HG03571 (cell line): ENCODE data around the gene HTT.
"Not testable (repeated sequence)": the region's sequence is repeated elsewhere in the genome, so short reads cannot be mapped to it uniquely, and the experiment has no call there.

Source experiments
- ATAC-seq: cut with Tn5 transposase; IDR thresholded peaks from one replicate; pipeline ENCODE4 v1.9.1; 2021; ENCODE audit not compliant: unreplicated experiment

Gene HTT

DNA sequence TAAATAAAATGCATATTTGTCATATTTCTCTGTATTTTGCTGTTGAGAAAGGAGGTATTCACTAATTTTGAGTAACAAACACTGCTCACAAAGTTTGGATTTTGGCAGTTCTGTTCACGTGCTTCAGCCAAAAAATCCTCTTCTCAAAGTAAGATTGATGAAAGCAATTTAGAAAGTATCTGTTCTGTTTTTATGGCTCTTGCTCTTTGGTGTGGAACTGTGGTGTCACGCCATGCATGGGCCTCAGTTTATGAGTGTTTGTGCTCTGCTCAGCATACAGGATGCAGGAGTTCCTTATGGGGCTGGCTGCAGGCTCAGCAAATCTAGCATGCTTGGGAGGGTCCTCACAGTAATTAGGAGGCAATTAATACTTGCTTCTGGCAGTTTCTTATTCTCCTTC, 3.3 kb downstream of the HTT start:
- ATAC-seq = no peak

DNA sequence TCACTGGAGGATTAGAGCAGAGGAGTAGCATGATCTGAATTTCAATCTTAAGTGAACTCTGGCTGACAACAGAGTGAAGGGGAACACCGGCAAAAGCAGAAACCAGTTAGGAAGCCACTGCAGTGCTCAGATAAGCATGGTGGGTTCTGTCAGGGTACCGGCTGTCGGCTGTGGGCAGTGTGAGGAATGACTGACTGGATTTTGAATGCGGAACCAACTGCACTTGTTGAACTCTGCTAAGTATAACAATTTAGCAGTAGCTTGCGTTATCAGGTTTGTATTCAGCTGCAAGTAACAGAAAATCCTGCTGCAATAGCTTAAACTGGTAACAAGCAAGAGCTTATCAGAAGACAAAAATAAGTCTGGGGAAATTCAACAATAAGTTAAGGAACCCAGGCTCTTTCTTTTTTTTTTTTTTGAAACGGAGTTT, 5.2 kb downstream of the HTT start:
- ATAC-seq = no peak

DNA sequence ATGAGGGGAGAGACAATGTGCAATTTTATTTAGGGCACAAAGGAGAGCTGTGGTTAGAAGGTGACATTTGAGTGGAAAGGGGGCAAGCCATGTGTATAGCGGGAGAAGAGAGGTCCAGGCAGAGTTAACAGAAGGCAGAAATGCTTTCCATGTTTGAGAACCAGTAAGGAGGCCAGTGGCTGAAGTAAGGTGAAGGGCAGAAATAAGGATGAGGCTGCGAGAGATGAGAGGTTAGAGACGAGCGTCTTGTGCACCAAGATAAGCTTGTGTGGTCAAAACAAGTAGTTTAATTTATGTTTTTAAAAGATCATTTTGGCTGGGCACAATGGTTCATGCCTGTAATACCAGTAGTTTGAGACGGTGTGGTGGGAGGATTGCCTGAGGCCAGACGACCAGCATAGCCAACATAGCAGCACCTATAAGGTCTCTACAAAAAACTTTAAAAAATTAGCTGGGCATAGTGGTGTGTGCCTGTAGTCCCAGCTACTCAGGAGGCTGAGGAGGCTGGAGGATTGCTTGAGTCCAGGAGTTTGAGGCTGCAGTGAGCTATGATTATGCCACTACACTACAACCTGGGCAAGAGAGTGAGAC, 8.5 kb downstream of the HTT start:
- ATAC-seq = no peak

DNA sequence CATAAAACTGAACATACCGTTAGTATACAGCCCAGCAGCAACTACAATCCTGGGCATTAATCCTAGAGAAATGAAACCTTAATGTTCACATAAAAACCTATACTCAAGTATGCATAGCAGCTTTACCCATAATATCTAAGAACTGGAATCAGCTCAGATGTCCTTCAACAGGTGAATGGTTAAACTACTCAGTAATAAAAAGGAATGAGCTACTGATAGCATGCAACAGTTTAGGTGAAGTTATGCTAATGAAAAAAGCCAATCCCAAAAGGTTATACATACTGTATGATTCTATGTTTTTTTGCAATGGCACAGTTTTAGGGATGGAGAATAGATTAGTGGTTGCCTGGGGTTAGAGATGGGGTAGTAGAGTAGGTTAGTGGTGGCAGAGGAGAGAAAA, 9.3 kb downstream of the HTT start:
- ATAC-seq = no peak

DNA sequence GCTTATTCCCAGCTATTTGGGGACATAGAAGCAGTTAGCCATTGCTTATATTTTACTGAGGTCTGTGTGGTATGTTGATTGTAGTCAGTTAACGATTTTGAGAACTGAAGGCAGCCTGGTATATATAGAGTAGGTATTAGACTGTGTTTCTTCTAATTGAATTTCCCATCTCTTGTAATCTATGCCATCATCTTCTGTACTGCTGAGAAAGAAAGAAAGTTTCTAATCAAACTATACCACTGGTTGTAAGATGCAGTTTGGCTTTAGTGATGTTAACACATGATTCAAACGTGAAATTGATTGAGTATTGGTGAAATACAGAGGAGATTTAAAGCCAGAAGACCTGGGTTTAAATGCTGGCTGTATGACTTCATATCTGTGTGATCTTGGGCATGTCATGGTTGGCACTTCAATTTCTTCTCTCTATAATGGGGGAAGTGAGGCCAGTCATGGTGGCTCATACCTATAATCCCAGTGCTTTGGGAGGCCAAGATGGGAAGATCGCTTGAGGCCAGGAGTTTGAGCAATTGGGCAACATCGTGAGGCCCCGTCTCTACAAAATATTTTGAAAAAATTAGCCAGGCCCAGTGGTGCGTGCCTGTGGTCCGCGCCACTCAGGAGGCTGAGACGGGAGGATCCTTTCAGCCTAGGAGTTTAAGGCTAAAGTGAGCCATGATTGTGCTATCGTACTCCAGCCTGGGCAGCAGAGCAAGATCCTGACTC, 11.6 kb downstream of the HTT start:
- ATAC-seq = no peak

- no peak for ATAC-seq
Observed at GRCh38 chr4:3087115-3087797, 12.8 kb downstream of the HTT start.

GRCh38 chr4:3091464-3091863, 17.0 kb downstream of the HTT start:
- no peak for ATAC-seq

DNA sequence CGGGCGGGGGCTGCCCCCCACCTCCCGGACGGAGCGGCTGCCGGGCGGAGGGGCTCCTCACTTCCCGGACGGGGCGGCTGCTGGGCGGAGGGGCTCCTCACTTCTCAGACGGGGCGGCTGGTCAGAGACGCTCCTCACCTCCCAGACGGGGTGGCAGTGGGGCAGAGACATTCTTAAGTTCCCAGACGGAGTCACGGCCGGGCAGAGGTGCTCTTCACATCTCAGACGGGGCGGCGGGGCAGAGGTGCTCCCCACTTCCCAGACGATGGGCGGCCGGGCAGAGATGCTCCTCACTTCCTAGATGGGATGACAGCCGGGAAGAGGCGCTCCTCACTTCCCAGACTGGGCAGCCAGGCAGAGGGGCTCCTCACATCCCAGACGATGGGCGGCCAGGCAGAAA, 20.2 kb downstream of the HTT start:
- ATAC-seq = not testable (repeated sequence)

DNA sequence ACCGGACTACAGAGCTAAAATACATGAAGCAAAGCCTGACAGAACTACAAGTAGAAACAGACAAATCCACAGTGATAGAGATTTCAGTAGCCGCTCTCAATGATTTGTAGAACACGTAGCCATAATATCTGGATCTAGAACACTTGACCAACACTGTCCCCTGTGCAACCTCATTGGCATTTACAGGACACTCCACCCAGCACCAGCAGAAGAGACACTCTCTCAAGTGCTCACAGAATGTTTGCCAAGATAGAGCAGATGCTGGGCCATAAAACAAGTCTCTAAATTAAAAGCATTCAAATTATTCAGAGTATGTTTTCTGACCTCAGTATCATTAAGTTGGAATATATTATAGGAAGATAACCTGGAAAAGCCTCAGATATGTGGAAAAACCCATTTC, 21.7 kb downstream of the HTT start:
- ATAC-seq = no peak

GRCh38 chr4:3098346-3098745, 23.9 kb downstream of the HTT start:
- ATAC-seq = no peak

DNA sequence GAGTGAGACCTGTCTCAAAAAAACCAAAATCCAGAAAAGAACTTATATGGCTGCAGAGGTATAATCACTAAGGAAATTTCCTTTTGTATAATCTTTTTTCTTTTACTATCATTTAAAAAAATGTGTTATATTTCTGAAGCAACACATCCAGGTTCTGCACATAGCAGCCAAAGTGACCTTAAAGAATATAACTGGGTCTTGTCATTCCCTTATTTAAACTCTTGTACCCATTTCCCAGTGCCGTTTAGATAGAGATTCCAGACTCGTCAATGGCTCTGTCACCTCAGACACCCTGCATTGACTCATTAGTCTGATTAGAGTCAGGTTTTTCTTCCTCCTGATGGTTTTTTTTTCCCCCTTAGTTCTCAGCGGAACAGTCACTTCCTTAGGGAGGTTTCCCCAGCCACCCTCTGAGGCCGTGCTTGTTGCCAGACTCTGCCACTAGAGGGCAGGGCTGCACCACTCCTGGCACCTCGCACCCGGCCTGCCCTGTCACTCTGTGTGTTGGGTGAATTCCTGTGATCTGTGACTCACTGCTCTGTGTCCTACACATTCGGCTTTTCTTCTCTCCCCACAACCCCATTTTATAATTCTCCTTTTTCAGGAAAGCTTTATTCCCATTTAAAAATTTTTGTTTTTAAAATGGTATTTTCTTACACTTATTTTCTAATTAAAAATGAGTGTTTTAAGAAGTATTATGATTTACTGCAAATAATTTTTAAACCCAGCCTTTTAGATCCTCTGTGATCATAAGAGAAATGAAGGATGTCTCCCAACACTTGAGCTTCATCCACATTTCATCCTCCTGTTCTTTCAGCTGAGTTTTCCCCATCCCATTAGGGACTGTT, 32.1 kb downstream of the HTT start:
- ATAC-seq = peak; percentile 91

DNA sequence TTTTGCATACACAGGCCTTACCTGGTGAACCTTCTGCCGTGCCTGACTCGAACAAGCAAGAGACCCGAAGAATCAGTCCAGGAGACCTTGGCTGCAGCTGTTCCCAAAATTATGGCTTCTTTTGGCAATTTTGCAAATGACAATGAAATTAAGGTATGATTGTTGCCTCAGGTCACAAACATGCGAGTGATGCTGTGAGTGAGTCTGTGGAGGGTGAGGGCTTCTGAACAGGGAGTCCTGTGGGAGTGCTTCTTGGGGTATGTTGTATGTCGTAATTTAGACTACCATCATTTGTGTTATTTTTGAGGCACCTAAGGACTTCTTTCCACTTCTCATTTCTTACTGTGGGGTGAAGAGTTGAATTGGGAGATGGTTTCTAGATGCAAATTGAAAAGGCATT, 32.8 kb downstream of the HTT start:
- ATAC-seq = no peak

- ATAC-seq = no peak
Observed at GRCh38 chr4:3107691-3108121, 33.2 kb downstream of the HTT start.

- no peak for ATAC-seq
Observed at GRCh38 chr4:3108211-3108610, 33.7 kb downstream of the HTT start.

DNA sequence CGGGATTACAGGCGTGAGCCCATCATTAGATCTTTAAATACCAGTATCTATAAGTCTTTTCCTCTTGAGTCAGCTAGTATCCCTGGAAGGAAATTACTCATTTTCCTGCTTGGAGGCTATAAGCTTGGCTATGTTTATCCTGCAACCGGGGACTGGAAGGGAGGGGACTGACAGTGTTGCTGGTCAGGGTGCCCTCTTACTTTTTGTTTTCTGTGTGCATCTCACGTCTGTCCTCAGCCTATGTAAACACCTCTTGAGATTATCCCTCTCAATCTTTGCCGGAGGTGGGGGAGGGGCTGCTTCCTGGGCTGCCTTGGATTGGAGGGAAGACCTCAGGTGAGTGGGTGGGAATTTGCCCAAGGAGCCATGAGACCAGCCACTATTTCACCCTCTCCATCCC, 37.0 kb downstream of the HTT start:
- no peak for ATAC-seq

GRCh38 chr4:3112201-3112600, 37.7 kb downstream of the HTT start:
- ATAC-seq = no peak

DNA sequence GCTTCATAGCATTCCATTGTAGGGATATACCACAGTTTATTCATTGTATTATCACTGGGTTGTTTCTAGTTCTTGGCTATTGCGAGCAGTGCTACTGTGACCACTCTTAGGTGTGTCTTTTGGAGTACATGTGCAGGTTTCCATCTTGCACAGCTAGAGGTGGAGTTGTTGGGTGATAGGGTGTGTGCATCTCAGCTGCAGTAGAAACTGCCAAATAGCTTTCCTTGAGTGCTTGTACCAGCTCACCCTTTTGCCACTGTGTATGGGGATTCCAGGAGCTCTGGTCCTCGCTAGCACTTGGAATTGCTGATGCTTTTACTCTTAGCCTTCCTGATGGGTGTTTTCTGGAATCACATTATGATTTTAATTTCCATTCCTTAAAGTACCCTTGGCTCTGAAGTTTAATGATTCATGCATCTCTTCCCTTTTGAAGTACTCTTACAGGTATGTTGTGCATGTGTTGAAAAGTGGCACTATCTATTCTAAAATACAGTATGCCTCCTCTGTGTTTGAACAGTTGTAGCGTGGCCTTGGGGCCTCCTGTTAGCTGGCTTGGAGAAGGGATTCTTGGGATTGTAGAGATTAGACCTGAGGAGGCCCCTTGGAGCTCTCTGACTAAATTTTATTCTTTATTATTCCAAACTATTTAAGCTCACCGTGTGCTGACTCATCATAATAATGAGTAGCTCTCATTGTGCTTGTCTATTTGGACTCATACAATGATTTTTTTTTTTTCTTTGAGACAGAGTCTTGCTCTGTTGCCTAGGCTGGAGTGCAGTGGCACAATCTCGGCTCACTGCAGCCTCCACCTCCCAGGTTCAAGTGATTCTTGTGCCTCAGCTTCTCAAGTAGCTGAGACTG, 38.4 kb downstream of the HTT start:
- no peak for ATAC-seq

DNA sequence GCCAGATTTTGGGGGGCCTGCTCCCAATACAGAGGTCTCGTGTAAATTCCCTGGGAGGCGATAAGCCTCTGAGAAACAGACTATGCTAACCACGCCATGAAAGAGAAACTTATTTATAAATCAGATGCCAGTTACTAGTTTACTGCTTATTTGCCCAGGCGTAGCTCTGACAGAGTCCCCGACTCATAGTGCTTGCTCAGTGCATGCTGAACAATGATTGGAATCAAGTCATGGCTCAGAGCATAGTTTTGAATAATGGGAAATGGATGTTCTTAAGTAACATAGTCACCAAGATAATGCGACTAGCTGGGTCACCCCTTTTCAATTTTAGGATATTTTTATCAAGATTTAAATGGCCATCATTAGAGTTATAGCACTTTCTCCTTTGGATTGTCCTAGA, 39.9 kb downstream of the HTT start:
- no peak for ATAC-seq

- no peak for ATAC-seq
Observed at GRCh38 chr4:3115637-3116270, 41.3 kb downstream of the HTT start.

- ATAC-seq = no peak
Observed at GRCh38 chr4:3116955-3117354, 42.5 kb downstream of the HTT start.
